GM18511 (cell line): ENCODE results near the gene MED29.
"Not testable (repeated sequence)": the region's sequence is repeated elsewhere in the genome, so short reads cannot be mapped to it uniquely, and the experiment has no call there.

Experiments used
- ATAC-seq: cut with Tn5 transposase; IDR thresholded peaks from one replicate; pipeline ENCODE4 v1.9.1; 2021; ENCODE audit warnings: mild to moderate bottlenecking, moderate library complexity; ENCODE audit not compliant: unreplicated experiment

Gene MED29

DNA sequence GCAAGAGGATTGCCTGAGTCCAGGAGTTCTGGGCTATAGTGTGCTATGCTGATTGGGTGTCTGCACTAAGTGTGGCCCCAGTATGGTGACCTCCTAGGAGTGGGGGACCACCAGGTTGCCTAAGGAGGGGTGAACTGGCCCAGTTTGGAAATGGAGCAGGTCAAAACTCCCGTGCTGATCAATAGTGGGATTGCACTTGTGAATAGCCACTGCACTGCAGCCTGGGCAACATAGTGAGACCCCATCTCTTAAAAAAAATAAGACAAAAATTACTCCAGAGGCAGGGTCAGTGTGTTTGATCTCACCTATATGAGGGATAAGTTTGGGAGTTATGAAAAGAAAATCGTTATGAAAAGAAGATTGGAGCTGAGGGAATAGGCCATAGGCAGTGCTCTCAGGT is 22.0 kb upstream of the MED29 start:
- no peak for ATAC-seq

DNA sequence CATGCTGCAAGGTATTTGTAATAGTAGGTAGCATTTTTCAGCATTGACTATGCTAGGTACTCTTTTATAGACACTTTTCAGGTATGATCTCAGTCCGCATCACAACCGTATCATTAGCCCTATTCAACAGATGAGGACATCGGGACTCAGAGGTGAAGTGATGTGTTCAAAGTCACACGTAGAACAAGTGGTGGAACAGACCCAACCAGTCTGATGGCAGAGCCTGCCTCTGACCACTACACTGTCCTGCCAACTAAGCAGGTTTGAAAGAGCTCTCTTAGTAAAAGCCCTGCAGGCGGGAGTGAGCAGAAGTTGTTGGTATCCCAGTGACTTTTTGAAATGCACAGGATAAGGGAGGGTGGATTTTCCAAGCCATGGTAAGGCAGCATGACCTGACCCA is 20.4 kb upstream of the MED29 start:
- no peak for ATAC-seq

DNA sequence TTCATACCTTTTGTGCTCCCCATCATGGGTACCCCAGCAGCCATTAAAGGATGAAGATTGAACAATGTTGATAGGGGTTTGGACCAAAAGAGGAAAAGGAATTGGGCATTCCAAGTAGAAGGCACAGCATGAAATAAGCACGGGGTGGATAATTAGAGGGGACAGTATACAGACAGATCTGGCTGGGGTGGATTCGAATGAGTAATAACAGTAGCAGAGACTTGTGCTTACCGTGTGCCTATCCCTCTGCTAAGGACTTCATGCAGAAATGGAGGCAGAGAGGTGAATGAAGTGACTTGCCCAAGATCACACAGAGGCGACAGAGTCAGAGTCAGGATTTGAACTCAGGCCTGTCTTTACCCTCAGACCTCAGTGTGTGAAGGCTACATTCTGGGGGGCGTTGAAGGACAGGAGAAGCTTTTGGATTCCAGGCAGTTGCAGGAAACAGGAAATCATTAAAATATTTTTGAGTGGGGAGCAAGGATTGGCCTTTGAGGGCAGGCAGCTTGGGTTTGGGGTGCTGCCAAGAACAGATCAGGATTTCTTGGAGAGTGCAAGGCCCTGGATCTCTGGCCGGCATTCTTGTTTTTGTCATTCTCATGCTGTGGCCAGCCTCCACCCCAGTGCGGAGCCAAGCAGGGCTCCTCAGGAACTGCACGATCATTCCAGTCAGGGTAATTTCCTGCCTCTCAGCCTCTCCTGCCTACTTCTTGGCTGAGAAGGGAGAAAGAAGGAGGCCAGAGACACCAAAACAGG is 19.0 kb upstream of the MED29 start:
- no peak for ATAC-seq

DNA sequence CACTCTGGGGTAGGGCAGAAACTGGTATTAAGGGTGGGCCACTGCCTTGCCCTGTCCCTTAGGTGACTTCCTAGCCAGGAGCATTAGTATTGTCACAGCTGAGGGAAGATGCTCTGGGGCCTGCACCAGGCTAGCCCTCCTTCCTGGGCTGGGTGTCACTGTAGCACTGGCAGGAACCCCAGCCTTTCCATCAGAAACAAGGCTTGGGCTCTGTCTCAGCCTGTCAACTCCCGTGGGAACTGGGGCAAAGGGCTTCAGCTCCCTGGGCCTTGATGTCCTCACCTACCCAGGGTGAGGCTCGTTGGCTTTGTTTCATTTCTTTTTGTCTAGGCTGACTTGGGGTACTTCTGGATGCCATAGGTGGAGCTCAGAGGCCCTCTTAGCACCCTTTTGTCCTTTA is 18.2 kb upstream of the MED29 start:
- no peak for ATAC-seq

DNA sequence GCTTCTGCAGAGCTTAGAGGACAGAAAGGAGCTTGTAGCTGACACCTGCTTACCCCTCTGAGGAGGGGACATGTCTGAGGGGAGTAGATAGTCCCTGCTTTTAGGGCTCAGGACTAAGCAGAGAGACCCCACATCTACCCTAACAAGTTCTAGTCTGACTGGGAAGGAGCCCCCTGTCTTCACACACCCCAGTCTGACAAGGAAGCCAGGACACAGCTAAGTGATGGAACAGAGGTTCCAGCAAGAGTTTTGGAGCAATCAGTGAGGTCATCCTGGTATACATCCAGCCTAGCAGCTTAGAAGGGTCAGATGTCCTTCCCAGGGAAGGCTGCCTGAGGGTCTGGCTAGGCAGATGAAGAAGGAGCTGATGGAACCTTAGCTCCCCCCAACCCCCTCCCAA is 15.2 kb upstream of the MED29 start:
- ATAC-seq, result no peak

DNA sequence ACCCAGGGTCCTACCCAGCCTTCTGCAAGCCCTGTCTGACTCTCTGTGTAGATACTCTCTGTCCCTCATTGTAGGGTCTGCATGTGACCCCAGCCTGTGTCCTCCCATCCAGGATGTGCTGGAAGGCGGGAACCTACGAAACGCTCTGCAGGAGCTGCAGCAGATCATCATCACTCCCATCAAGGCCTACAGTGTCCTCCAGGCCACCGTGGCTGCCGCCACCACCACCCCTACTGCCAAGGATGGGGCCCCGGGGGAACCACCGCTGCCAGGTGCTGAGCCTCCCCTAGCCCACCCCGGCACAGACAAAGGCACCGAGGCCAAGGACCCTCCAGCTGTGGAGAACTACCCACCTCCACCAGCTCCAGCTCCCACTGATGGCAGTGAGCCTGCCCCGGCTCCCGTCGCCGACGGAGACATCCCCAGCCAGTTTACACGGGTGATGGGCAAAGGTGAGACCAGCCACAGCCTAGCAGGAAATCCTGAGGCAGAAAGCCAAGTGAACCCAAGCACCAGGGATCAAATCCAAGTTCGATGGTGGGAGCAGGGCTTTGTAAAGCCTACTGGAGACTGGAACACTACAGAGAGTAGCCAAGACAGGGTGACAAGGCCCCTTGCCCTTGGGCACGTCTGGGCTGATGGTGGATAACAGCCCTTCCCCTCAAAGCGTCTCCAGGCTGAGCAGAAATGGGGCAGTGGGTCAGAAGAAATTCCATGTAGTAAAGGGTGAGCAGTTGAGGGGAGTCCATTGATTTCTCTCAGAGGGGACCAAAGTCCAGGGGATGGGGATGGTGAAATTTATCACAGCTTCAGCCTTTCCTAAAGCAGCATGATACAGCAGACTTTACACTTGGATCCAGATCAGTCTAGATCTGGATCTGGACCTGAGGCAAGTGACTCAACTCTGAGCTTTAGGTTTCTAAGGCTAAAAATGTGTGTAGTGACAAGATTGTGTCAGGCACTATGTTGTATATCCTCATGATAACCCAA is 13.5 kb upstream of the MED29 start:
- ATAC-seq, result no peak

DNA sequence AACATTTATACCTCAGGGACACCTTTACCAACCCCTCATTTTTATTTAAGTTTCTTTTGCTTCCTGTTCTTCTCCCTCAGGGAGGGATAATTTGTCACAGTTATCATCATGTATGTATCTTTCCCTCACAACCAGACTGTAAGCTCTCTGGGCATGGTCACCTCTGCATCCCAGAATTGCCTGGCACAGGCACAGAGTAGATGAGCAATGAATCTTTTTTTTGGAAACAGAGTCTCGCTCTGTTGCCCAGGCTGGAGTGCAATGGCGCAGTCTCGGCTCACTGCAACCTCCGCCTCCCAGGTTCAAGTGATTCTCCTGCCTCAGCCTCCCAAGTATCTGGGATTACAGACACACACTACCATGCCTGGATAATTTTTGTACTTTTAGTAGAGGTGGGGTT is 11.8 kb upstream of the MED29 start:
- ATAC-seq, result not testable (repeated sequence)

DNA sequence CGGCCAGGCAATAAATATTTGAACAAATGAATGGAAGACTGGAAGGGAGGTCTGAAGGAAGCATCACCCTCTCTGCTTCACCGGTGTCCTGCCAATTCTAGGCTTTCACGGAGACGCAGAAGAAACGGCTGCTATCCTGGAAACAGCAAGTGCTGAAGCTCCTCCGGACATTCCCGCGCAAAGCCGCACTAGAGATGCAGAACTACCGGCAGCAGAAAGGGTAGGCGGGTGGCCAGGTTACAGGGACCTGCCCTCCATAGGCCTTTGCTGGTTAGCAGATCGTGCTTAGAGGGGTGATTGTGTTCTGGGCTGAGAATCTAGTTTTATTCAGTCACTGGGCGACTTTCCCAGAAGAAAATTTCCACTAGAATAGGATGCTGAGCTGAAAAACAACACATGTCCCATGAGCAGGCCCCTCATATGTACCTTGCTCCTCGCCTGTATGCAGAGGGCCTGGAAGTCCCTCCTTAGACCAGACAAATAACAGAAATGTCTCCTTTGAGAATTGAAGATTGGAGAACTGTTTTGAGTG is 11.2 kb upstream of the MED29 start:
- no peak for ATAC-seq

DNA sequence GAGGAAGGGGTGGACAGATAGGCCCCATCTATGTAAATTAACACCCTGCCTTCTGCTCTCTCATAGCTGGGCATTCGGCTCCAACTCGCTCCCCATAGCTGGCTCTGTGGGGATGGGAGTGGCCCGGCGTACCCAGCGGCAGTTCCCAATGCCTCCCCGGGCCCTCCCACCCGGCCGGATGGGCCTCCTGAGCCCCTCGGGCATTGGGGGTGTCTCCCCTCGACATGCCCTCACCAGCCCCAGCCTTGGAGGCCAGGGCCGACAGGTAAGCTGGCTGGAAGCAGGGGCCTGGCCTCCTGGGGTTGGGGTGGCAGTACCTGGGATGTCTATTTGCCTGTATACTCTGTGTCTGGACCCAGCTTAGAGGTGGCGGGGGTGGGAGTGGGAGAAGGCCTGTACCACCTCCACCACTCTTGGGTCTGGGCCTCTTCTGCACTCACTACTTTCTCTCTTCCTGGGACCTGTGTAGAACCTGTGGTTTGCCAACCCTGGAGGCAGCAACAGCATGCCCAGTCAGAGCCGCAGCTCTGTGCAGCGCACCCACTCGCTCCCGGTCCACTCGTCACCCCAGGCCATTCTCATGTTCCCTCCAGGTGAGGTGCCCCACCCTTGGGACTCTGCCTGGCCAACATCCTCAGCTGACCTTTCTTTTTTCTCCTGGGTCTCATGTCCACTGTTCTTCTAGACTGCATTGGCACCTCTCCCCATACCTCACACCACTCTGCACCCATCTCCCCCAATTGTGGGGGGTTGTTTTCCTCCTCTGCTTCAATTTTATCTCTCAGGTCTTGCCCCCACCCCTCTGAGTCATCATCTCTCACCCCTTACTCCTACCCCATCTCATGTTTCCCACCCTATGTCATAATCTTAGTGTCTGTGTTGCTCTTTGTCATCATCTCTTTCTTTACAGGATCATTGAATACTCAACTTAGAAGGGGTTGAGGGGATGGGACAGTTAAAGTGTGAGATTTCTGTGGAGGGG is 10.4 kb upstream of the MED29 start:
- no peak for ATAC-seq

DNA sequence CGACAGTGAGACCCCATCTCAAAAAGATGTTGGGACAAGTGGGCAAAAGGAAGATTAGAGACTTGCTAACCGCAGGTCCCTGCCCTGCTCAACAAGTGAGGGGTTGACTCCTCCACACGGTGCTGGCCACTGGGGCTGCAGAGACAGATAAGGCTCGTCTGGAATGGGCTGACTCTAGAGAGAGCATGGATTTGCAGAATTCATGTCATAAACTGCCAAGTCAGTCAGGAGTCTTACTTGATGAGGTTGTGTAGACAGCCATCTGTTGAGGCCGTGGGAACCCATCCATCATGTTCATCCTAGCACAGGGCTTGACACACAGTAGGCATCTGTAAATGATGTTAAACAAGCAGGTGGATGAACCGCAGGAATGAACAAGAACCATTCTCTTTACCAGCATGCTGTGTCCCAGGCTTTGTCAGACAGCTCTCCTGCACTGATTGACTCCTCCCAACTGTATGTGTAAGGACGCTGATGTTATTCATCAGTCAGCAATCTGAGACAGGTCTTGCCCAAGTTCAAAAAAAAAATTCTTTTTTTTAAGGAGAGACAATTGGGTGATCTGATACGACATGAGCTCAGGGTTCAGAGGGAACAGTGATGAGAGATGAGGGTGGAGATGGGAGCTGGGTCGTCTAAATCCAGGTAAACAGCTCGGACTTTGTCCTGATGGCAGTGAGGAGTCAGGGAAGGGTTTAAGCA is 9.1 kb upstream of the MED29 start:
- no peak for ATAC-seq

DNA sequence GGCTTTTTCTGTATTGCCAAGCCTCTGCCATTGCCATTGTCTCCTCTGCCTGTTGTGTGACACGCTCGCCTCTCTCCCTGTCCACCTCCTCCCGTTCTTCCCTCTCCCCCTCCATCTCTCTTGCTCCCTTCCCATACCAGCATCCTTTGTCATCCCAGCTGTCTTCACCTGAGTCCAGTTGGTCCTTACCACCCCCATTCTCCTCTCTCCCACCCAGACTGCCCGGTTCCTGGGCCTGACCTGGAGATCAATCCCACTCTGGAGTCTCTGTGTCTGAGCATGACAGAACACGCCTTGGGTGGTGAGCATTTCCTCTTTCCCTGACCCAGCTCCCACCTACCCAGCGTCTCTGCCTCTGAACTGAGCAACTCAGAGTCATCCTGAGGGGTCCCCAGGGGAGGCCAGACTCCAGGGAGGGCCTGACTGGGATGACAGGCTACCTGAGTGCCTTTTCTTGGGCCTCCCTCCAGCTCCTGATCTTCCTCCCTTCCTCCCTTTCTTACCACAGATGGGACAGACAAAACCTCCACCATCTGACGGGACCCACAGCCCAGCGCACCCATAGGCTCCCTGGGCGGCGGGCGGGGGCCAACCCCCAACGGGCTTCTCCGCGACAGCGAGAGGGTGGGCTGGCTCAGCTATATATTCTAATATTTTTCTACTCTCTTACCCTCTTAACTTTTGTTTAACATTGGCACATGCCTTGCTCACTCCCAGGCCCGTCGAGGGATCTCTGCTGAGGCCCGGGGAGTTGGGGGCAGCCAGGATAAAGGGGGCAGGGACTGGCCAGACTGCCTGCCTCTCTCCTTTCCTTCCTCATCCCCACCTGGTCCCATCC is 8.0 kb upstream of the MED29 start:
- no peak for ATAC-seq

DNA sequence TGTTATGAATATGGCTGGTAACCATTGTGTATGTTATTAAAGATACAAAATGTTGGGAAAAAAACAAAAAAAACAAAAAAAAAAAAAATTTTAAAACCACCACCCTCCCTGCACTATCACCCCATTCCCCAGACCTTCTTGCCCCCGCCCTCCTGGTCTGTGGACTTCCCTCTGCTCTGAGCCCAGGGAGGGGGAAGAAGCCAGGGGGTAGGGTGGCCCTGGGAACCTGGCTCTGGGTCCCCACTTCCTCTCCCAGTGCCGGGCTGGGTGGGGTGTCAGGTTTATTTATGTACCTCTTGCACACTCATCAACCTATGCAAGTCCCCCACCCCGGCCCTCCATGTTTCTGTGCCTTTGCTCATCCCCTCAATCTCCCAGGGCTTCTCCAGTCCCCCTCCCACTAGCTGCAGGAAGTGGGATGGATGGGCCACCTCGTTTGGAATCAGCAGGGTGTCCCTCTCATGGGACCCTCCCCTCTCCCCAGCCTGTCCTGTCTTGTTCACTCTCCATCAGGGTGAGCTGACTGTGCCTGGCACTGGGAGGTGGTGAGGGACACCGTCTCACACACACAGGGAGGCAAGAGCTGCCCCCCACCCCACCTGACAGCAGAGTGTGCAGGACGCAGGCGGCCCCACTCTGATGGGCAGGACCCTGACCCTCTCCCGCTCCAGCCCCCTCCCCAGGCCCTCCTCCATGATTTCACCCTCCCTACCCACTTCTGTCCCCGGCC is 6.2 kb upstream of the MED29 start:
- ATAC-seq, result no peak

DNA sequence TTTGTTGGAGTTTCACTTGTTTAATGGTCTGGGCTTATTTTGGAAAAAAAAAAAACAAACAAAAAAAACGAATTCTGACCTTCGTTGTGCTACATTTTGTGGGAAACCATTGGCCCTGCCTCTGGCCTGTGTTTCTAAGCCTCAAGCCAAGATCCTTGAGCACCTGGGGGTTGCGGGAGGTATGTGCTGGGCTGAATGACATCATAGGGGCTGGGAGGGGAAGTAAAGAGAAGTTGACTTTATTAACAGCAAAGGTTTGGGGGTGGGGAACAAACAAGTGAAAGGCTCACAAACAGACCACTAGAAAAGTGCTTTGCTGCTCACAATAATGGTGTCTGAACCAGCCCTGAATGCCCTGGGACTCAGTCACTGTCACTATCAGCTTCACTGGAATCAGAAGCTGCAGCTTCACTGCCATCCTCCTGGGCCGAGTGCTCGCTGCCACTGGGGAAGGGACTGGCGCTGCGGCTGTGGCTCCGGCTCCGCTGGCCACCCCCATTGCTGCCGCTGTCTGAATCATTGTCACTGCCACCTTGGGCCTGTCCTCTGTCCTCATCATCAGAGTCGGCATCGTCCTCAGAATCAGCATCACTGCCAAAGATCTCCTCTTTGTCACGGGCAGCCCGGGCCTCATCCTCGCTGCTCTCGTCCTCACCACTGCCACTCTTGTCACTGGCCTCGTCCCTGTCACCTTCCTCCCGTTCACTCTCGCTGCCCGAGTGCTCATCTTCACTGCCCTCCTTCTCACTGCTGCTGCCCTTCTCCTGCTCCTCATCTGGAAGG is 5.4 kb upstream of the MED29 start:
- no peak for ATAC-seq

DNA sequence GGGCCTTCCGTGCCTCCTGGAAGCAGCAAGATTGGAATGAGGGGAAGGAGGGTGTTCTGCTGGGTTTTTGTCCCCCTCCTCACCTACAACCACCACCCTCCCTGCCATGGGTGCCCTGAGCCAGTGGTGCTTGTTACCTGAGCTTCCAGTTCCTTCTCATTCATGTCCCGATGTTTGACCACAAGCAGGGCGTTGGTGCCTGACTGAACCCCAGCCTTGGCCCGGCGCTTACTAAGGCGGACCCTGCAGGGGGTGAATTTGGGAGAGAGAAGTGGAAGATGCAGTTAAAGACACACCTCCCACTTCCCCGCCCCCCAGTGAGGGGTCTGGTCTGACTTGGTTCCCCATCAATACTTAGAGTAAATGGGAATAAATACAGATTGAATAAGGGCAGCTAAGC is 4.6 kb upstream of the MED29 start:
- no peak for ATAC-seq

DNA sequence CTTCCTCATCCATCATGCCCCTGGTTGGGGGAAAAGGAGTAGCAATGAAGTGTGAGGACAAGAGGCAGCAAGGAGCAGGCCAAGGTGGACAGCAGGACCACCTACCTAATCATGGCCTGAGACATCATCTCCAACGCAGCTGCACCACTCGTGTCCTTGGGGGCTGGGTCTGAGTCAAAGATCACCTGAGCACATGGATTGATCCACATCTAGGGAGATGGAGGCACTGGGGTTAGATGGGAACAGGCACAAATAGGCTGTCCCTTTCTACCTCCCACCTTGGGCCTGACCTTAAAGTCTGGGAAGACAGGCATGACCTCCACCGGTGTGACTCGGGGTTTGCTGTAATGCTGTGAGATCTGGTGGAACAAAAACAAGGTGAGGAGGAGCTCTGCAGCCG is 2.5 kb upstream of the MED29 start:
- no peak for ATAC-seq

DNA sequence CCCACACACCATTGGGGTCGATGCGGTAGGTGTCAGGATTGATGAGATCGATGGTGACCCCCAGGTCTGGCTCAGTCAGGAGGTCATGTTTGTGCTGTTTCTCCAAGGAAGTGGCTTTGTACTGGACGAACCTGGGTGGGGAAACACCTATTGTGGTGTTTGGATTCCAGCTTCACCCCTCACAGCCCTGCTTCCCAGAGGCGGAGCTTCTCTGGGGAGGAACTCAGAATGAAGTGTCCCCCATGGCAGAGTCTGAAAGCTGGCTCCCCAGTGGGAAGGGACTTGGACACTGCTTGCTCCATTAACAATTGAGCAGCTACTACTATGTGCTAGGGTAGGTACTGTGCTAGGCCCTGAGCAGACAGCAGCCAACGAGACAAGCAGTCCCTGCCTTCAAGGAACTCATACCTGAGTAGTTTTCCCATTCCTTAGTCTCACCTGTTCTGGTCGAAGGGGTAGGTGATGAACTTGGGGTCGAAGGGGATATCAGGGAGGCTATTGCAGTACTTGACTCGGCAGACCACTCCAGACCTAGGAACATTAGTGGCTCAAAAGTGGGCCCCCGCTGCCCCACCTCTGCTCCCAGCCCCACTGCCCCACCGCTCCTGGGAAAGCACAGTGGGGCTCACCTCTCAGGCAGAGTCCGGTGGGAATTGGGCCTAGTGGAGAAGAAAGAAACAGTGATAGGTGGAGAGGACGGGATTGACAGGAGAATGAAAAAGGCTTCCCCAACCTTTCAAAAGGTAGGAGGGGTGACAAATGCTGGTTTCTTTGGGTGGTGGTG is 1.4 kb upstream of the MED29 start:
- ATAC-seq, result no peak

DNA sequence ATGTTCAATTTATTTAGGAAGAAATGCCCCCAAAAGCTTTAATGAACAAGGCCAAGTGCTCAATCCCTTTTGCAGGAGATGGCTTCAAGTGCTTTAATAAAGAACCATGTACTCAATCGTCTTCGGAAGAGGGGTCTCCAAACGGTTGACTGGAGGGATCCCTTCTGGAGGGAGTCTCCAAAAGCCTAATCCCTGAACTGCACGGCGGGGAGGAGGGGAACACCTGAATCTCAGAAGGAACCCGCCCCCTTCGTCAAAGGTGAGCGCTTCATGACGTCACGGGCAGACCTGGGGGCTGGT is 777 bp upstream of the MED29 start:
- no peak for ATAC-seq
